Endothelial cell of umbilical vein (primary cell): ENCODE data around the gene SIRPA.

Source experiments
- CTCF ChIP-seq, 2 donors: IDR thresholded peaks; 1 replicate in 1 of 2; 2 replicates in 1 of 2; pipeline ENCODE4 v1.5.1; 2011; ENCODE audit warnings: low read length in 2 of 2, mild to moderate bottlenecking in 2 of 2, moderate library complexity in 2 of 2, control low read depth in 1 of 2, inconsistent platforms in 1 of 2, low read depth in 1 of 2; ENCODE audit not compliant: insufficient read depth in 1 of 2; ENCODE audit errors: extremely low read depth in 1 of 2
- EZH2 ChIP-seq: IDR thresholded peaks from 2 replicates; pipeline ENCODE4 v1.6.1; 2012; ENCODE audit warnings: borderline replicate concordance, low read depth, mild to moderate bottlenecking, moderate library complexity, low read length, inconsistent platforms; ENCODE audit not compliant: severe bottlenecking
- GATA2 ChIP-seq: IDR thresholded peaks from 2 replicates; pipeline ENCODE4 v1.7.0; 2011; ENCODE audit warnings: low read depth, mild to moderate bottlenecking, moderate library complexity, mixed read lengths, low read length; ENCODE audit not compliant: insufficient read length, insufficient read depth
- JUN ChIP-seq: IDR thresholded peaks from 2 replicates; pipeline ENCODE4 v1.6.1; 2011; ENCODE audit warnings: borderline replicate concordance, low read depth; ENCODE audit not compliant: insufficient read length, insufficient read depth
- MAX ChIP-seq: IDR thresholded peaks from 2 replicates; pipeline ENCODE4 v1.6.1; 2011; ENCODE audit not compliant: insufficient read depth, insufficient read length
- POLR2A ChIP-seq: IDR thresholded peaks from 2 replicates; pipeline ENCODE4 v1.6.1; 2012; ENCODE audit warnings: low read depth, mild to moderate bottlenecking, control low read depth, low read length
- POLR2AphosphoS5 ChIP-seq: IDR thresholded peaks from 2 replicates; pipeline ENCODE4 v1.6.1; 2012; ENCODE audit warnings: low read depth, mild to moderate bottlenecking, control low read depth, low read length, moderate library complexity; ENCODE audit not compliant: insufficient read depth

GRCh38 chr20:1945134-1945618 is 50.0 kb downstream of the SIRPA start:
- TF ChIP-seq EZH2 (no peak), POLR2A (no peak), CTCF (IDR thresholded peaks at IDR 0.05; ENCODE audit: extremely low read depth in 1 of 2, insufficient read depth in 1 of 2, low read depth in 1 of 2, low read length in 2 of 2) (no peak), POLR2AphosphoS5 (no peak), GATA2 (no peak), JUN (no peak), MAX (no peak)
